Cardiac atrium fibroblast (primary cell): ENCODE data around the gene TPM4. TPM values are rescaled to one million over a fixed set of nuclear protein-coding genes. Genes with fewer than 3 reads are reported as not detected.

Experiments
- total RNA-seq: library from RNA; depleted of rRNA; stranded (reverse); fragments of >200 nt; gene quantifications from 2 replicates; pipeline ENCODE4 v1.2.3, GENCODE V29; 2015

TPM4 gene
- 872 and 1,132 TPM in 2 replicates for total RNA-seq

GRCh38 chr19:16076154-16076957 is at the start of gene TPM4:
TPM4 (plus strand) TSS chr19:16076495; CDS start chr19:16076566, 71 bp downstream.

DNA sequence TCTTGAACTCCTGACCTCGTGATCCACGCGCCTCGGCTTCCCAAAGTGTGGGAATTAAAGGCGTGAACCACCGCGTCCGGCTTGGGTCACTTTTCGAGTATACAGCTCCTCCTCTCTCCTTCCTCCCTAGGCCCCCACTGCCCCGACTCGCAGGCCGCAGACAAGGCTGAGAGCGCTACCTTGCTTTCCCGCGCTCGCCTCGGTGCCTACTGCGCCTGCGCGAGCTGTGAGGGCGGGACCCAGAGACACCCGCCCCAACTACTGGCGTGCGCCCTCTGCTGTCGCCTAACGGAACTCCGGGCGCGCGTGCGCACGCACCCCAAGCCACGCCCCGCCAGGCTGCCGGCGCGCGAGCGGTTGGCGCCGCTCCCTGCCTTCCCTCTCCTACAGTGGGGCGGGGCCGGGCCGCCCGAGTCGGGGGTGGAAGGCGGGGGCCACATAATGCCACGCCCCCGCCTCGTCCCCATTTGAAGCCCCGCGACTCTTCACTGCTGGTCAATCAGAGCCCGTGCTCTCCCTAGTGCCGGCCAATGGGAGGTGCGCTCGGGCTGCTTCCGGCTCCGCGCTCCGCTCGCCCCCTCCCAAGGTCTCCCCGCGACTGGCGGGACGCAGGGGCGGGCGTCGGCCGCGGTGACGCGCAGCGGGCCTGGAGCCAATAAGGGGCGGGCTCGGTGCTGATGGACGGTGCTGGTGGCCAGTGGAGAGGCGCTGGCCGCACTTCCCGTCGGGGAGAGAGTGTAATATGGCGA is 35.0 kb downstream of the TPM4 start, which contains the start of gene RAB8A:
Gene RAB8A, plus strand, starts transcription at position 730 of the 749 bp plus-strand sequence. Its CDS starts 13 bp downstream, at position 743.

DNA sequence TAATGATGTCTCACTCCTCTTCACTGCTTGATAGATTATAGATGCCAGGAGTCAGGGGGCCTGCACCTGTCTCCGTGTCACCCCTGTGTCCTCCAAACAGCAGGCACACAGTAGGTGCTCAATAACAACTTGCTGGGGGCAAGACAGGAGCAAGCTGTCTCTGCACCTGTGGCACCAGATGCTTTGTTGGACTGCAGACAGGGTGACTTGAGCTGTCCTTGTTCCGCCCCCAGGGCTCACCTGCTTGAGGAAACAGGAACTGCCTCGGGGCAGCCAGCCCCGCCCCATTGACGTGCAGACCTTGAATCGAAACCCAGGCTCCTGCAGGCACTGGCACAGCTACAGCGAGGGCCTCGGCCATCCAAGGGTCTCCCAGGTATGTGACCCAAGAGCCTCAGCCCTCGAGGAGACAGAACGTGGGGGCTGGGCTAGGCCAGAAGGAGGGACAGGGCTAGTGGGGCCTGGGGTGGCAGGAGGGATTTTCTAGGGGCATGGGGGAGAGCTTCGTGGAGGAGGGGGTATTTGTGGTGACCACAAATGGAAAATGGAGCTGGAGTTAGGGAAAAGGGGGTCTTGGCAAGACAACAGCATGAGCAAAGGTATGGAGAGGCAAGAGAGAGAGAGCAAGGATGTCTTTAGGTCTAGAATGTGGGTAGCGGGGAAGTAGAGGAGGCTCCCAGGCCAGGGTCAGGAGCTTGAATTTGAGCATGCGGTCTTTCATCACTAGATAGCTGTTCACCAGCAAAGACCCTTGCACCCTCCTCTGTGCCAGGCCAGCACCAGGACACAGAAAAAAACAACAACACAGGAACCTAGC is 67.3 kb downstream of the TPM4 start, which contains the start of gene HSH2D:
Gene HSH2D, plus strand, starts transcription at position 287 of the 817 bp plus-strand sequence. CDS start 5,066 bp downstream, outside the sequence.

Other genes starting within 250 kb of the TPM4 start
- gene CYP4F2, start 178.4 kb upstream of the TPM4 start, total RNA-seq = not detected in 2 replicates
- gene CYP4F11, start 142.0 kb upstream of the TPM4 start, total RNA-seq = not detected in 2 replicates
- gene OR10H4, start 127.5 kb upstream of the TPM4 start, total RNA-seq = not detected in 2 replicates
- gene RAB8A, start 35.4 kb downstream of the TPM4 start, total RNA-seq = 48.0 and 51.2 TPM in 2 replicates
- gene HSH2D, start 67.2 kb downstream of the TPM4 start, total RNA-seq = not detected in 2 replicates
- not detected in 2 replicates for gene CIB3, start 97.0 kb downstream of the TPM4 start, total RNA-seq
- 102 TPM in 2 replicates for gene FAM32A, start 108.9 kb downstream of the TPM4 start, total RNA-seq
- 103 and 130 TPM in 2 replicates for gene AP1M1, start 121.4 kb downstream of the TPM4 start, total RNA-seq
- gene KLF2, start 248.3 kb downstream of the TPM4 start, total RNA-seq = 11.8 and 33.9 TPM in 2 replicates